Liver (tissue), 9 donors: ENCODE data around the gene MORN3. TPM values are rescaled to one million over a fixed set of nuclear protein-coding genes. Genes with fewer than 3 reads are reported as not detected.

ENCODE experiments used
- DNase-seq: peaks from one replicate; pipeline ENCODE4 v3.0.0-alpha.2; 2017; ENCODE audit warnings: low spot score
- H3K27ac ChIP-seq, 2 donors: one replicate each; pipeline ENCODE4 v1.7.0; 2013; ENCODE audit warnings: inconsistent platforms in 2 of 2, low read length in 2 of 2, control low read depth in 1 of 2, low read depth in 1 of 2, mild to moderate bottlenecking in 1 of 2
- H3K27me3 ChIP-seq, 4 donors: one replicate each; pipeline versions ENCODE4 v1.6.1 to v1.7.0; 2013; ENCODE audit warnings: low read length in 3 of 4, inconsistent platforms in 1 of 4, mild to moderate bottlenecking in 1 of 4, moderate library complexity in 1 of 4; ENCODE audit not compliant: control insufficient read depth in 4 of 4, insufficient read depth in 4 of 4
- H3K36me3 ChIP-seq, 4 donors: one replicate each; pipeline versions ENCODE4 v1.6.1 to v1.7.0; 2013; ENCODE audit warnings: low read length in 3 of 4, mild to moderate bottlenecking in 3 of 4, low read depth in 1 of 4, moderate library complexity in 1 of 4; ENCODE audit not compliant: control insufficient read depth in 4 of 4, insufficient read depth in 3 of 4
- H3K4me1 ChIP-seq, 4 donors: one replicate each; pipeline versions ENCODE4 v1.6.1 to v1.7.0; 2013; ENCODE audit warnings: low read length in 3 of 4, mild to moderate bottlenecking in 3 of 4, moderate library complexity in 1 of 4; ENCODE audit not compliant: control insufficient read depth in 4 of 4, insufficient read depth in 4 of 4
- H3K4me3 ChIP-seq, 3 donors: one replicate each; pipeline versions ENCODE4 v1.6.1 to v1.7.0; 2013; ENCODE audit warnings: low read length in 3 of 3, control low read depth in 1 of 3, low read depth in 1 of 3, mild to moderate bottlenecking in 1 of 3
- H3K9ac ChIP-seq, 2 donors: one replicate each; pipeline ENCODE4 v1.7.0; 2013; ENCODE audit warnings: low read length in 2 of 2, mild to moderate bottlenecking in 2 of 2, moderate library complexity in 2 of 2, control low read depth in 1 of 2, low read depth in 1 of 2
- H3K9me3 ChIP-seq, 4 donors: one replicate each; pipeline versions ENCODE4 v1.6.1 to v1.7.0; 2013; ENCODE audit warnings: low read length in 3 of 4; ENCODE audit not compliant: control insufficient read depth in 4 of 4
- EGR1 ChIP-seq, 2 donors: IDR thresholded peaks; 2 replicates each; pipeline ENCODE4 v1.6.1; 2016 to 2018; ENCODE audit warnings: antibody characterized with exemption in 2 of 2, low read depth in 2 of 2
- FOXA1 ChIP-seq: IDR thresholded peaks from 2 replicates; pipeline ENCODE4 v1.6.1; 2016; ENCODE audit warnings: antibody characterized with exemption
- FOXA2 ChIP-seq: IDR thresholded peaks from 2 replicates; pipeline ENCODE4 v1.6.1; 2016; ENCODE audit warnings: antibody characterized with exemption
- GABPA ChIP-seq, 2 donors: IDR thresholded peaks in 1 of 2; conservative IDR thresholded peaks in 1 of 2; 2 replicates each; pipeline ENCODE4 v1.6.1; 2016; ENCODE audit warnings: antibody characterized with exemption in 2 of 2, mild to moderate bottlenecking in 1 of 2, moderate library complexity in 1 of 2
- HNF4A ChIP-seq, 2 donors: conservative IDR thresholded peaks; 2 replicates each; pipeline ENCODE4 v1.6.1; 2016; ENCODE audit warnings: antibody characterized with exemption in 2 of 2, mild to moderate bottlenecking in 2 of 2
- HNF4G ChIP-seq: IDR thresholded peaks from 2 replicates; pipeline ENCODE4 v1.6.1; 2016; ENCODE audit warnings: antibody characterized with exemption
- JUND ChIP-seq, 2 donors: IDR thresholded peaks; 2 replicates each; pipeline ENCODE4 v1.6.1; 2016; ENCODE audit warnings: antibody characterized with exemption in 2 of 2
- NR2F2 ChIP-seq: IDR thresholded peaks from 2 replicates; pipeline ENCODE4 v1.6.1; 2016; ENCODE audit warnings: antibody characterized with exemption
- RAD21 ChIP-seq, 2 donors: IDR thresholded peaks; 2 replicates each; pipeline ENCODE4 v1.6.1; 2016; ENCODE audit warnings: antibody characterized with exemption in 2 of 2, mild to moderate bottlenecking in 2 of 2
- RXRA ChIP-seq, 2 donors: IDR thresholded peaks; 2 replicates each; pipeline ENCODE4 v1.6.1; 2017 to 2018; ENCODE audit warnings: antibody characterized with exemption in 2 of 2, mild to moderate bottlenecking in 1 of 2
- SP1 ChIP-seq: IDR thresholded peaks from 2 replicates; pipeline ENCODE4 v1.6.1; 2018; ENCODE audit warnings: antibody characterized with exemption, mild to moderate bottlenecking
- TAF1 ChIP-seq: conservative IDR thresholded peaks from 2 replicates; pipeline ENCODE4 v1.6.1; 2016; ENCODE audit warnings: antibody characterized with exemption, mild to moderate bottlenecking
- YY1 ChIP-seq: IDR thresholded peaks from 2 replicates; pipeline ENCODE4 v1.6.1; 2016; ENCODE audit warnings: antibody characterized with exemption, mild to moderate bottlenecking
- WGBS: extraction: QIAGEN DNeasy Blood & Tissue Kit; methylation state at CpG from one replicate; pipeline ENCODE4 v1.1.7; 2013; 5-methylcytosine and 5-hydroxymethylcytosine counted together
- polyA plus RNA-seq, 2 donors: library from polyadenylated mRNA; stranded (reverse) in 1 of 2; unstranded in 1 of 2; fragments of 200-250 nt in 1 of 2; fragments of >200 nt in 1 of 2; fragmentation: Nextera tagmentation in 1 of 2; extraction: Ambion mirVana in 1 of 2; gene quantifications; one replicate each; pipeline versions ENCODE4 v1.2.1 to v1.2.3, GENCODE V29; 2013 to 2015
- total RNA-seq, 2 donors: library from RNA; depleted of rRNA; stranded (reverse); fragments of >200 nt; gene quantifications; one replicate each; pipeline ENCODE4 v1.2.3, GENCODE V29; 2014
- TF ChIP-seq, protein P1 (sequence below): fragments of 150-350 bp; IDR thresholded peaks from 2 replicates; pipeline ENCODE4 v1.5.1; 2017; ENCODE audit warnings: improper control_type of control experiment, low read depth, low read length; ENCODE audit not compliant: missing input control
- TF ChIP-seq, protein P2 (sequence below): IDR thresholded peaks from 2 replicates; pipeline ENCODE4 v1.6.1; 2016; ENCODE audit warnings: antibody characterized with exemption
- TF ChIP-seq, protein P3 (sequence below): IDR thresholded peaks from 2 replicates; pipeline ENCODE4 v1.6.1; 2016; ENCODE audit warnings: antibody characterized with exemption
- TF ChIP-seq, protein P4 (sequence below): IDR thresholded peaks from 2 replicates; pipeline ENCODE4 v1.6.1; 2016; ENCODE audit warnings: antibody characterized with exemption, mild to moderate bottlenecking
- TF ChIP-seq, protein P5 (sequence below): IDR thresholded peaks from 2 replicates; pipeline ENCODE4 v1.6.1; 2016; ENCODE audit warnings: antibody characterized with exemption
- donor health status: healthy.
- donor health status: healthy.
- donor health status: healthy.
- donor health status: healthy.
- donor health status: healthy.

Gene MORN3
- total and polyA plus RNA-seq, 4 donors = 0.05 to 0.13 (median 0.07) TPM

DNA sequence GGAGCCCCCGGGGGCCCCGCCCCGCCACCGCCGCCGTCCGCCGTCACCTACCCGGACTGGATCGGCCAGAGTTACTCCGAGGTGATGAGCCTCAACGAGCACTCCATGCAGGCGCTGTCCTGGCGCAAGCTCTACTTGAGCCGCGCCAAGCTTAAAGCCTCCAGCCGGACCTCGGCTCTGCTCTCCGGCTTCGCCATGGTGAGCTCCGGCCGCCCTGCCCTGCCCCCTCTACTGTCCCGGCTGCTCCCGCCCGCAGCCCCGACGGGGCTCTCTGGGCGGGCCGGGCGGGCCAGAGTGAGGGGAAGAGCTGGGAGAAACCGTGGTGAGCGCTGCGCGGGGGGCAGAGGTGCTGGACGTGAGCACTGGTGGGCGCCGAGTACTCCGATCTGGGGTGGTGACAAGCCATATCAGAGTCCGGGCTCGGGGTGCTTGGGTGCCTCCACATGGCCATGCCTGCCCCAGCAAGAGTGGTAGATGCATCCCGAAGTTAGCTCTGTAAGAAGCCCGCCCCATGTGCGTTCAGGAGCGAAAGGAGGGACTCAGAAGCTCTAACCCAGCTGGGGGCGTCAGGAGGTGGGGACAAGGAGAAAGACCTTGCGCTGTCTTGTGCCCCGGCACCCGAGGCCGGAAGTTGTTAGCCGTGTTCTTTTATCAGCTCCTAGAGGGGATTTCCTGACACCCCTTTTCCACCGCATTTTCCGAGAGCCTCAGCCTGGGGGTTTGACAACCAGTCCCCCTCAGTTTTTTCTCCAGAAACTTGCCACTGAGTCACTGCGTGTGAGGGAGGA lies 42.4 kb downstream of the MORN3 start (continued):
- TF ChIP-seq, protein P1, sequence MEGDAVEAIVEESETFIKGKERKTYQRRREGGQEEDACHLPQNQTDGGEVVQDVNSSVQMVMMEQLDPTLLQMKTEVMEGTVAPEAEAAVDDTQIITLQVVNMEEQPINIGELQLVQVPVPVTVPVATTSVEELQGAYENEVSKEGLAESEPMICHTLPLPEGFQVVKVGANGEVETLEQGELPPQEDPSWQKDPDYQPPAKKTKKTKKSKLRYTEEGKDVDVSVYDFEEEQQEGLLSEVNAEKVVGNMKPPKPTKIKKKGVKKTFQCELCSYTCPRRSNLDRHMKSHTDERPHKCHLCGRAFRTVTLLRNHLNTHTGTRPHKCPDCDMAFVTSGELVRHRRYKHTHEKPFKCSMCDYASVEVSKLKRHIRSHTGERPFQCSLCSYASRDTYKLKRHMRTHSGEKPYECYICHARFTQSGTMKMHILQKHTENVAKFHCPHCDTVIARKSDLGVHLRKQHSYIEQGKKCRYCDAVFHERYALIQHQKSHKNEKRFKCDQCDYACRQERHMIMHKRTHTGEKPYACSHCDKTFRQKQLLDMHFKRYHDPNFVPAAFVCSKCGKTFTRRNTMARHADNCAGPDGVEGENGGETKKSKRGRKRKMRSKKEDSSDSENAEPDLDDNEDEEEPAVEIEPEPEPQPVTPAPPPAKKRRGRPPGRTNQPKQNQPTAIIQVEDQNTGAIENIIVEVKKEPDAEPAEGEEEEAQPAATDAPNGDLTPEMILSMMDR = no peak
- TF ChIP-seq HNF4G (no peak), JUND (IDR thresholded peaks at IDR 0.05) (no peak)

DNA sequence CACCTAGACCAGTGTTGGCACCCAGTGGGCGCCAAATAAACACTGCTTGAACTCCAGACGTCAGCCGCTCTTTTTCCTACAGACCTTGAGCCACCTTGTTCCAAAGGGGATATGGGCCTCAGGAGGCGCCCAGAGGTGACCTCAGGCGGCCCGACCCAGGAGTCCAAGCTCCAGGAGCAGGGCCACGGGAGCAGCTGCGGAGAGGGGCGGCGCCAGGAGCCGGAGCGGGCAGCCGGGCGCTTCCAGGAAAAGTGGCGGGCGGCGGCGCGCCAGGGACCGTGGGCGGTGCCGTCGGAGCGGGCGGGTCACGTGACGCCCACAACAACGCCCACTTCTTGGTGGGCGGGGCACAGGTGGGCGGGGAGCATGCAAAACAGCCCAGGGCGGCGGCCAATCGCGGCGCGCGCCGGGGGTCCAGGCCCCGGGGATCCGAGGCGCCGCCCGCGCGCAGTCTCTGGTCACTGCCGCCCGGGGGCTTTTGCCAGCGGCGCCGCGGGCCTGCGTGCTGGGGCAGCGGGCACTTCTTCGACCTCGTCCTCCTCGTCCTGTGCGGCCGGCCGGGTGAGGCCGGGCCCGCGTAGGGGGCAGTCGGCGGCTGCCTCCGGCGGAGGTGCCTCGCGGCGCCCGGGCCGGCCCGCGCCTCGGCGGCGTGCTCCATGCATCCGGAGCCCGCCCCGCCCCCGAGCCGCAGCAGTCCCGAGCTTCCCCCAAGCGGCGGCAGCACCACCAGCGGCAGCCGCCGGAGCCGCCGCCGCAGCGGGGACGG lies 43.2 kb downstream of the MORN3 start, which contains the start of gene ORAI1:
TSS of gene ORAI1 (plus strand) at position 444 of the 766 bp plus-strand sequence.
- TF ChIP-seq SP1 = peak; percentile 71
- TF ChIP-seq, protein P2, sequence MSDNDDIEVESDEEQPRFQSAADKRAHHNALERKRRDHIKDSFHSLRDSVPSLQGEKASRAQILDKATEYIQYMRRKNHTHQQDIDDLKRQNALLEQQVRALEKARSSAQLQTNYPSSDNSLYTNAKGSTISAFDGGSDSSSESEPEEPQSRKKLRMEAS = no peak
- peak; percentile 75 to 82 for TF ChIP-seq HNF4A (conservative IDR thresholded peaks at IDR 0.05)
- peak in 1 of 2 donors; percentile 17 for TF ChIP-seq RAD21 (IDR thresholded peaks at IDR 0.05)
- TF ChIP-seq HNF4G = no peak
- TF ChIP-seq TAF1 = no peak
- TF ChIP-seq FOXA1 = no peak
- TF ChIP-seq JUND (IDR thresholded peaks at IDR 0.05) = peak in 1 of 2 donors; percentile 17
- TF ChIP-seq RXRA (IDR thresholded peaks at IDR 0.05) = peak; percentile 70 to 85
- TF ChIP-seq, protein P3, sequence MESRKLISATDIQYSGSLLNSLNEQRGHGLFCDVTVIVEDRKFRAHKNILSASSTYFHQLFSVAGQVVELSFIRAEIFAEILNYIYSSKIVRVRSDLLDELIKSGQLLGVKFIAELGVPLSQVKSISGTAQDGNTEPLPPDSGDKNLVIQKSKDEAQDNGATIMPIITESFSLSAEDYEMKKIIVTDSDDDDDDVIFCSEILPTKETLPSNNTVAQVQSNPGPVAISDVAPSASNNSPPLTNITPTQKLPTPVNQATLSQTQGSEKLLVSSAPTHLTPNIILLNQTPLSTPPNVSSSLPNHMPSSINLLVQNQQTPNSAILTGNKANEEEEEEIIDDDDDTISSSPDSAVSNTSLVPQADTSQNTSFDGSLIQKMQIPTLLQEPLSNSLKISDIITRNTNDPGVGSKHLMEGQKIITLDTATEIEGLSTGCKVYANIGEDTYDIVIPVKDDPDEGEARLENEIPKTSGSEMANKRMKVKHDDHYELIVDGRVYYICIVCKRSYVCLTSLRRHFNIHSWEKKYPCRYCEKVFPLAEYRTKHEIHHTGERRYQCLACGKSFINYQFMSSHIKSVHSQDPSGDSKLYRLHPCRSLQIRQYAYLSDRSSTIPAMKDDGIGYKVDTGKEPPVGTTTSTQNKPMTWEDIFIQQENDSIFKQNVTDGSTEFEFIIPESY = no peak
- TF ChIP-seq FOXA2 = no peak
- TF ChIP-seq, protein P4, sequence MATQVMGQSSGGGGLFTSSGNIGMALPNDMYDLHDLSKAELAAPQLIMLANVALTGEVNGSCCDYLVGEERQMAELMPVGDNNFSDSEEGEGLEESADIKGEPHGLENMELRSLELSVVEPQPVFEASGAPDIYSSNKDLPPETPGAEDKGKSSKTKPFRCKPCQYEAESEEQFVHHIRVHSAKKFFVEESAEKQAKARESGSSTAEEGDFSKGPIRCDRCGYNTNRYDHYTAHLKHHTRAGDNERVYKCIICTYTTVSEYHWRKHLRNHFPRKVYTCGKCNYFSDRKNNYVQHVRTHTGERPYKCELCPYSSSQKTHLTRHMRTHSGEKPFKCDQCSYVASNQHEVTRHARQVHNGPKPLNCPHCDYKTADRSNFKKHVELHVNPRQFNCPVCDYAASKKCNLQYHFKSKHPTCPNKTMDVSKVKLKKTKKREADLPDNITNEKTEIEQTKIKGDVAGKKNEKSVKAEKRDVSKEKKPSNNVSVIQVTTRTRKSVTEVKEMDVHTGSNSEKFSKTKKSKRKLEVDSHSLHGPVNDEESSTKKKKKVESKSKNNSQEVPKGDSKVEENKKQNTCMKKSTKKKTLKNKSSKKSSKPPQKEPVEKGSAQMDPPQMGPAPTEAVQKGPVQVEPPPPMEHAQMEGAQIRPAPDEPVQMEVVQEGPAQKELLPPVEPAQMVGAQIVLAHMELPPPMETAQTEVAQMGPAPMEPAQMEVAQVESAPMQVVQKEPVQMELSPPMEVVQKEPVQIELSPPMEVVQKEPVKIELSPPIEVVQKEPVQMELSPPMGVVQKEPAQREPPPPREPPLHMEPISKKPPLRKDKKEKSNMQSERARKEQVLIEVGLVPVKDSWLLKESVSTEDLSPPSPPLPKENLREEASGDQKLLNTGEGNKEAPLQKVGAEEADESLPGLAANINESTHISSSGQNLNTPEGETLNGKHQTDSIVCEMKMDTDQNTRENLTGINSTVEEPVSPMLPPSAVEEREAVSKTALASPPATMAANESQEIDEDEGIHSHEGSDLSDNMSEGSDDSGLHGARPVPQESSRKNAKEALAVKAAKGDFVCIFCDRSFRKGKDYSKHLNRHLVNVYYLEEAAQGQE = peak; percentile 39
- TF ChIP-seq, protein P1 = peak; percentile 27
- peak; percentile 25 for TF ChIP-seq YY1
- TF ChIP-seq EGR1 (IDR thresholded peaks at IDR 0.05; ENCODE audit: low read depth in 2 of 2) = peak; percentile 74 to 84
- TF ChIP-seq NR2F2 = no peak
- no peak for TF ChIP-seq GABPA (IDR thresholded peaks at IDR 0.05 in 1 of 2, conservative IDR thresholded peaks at IDR 0.05 in 1 of 2)
- TF ChIP-seq, protein P5, sequence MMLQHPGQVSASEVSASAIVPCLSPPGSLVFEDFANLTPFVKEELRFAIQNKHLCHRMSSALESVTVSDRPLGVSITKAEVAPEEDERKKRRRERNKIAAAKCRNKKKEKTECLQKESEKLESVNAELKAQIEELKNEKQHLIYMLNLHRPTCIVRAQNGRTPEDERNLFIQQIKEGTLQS = no peak
- Histone ChIP-seq H3K27ac (peak within 1 kb of the TSS; percentile 90 to 94), H3K4me1 (peaks cover 0 to 28% (median 18%) of the 10 kb centered on the region in 4 donors), H3K36me3 (peaks cover 0 to 3% (median 0%) of the 10 kb centered on the region in 4 donors), H3K9ac (peak within 1 kb of the TSS; percentile 84 to 89), H3K9me3 (no peaks in the 10 kb centered on the region), H3K4me3 (peak within 1 kb of the TSS; percentile 76 to 81 (median 78)), H3K27me3 (no peaks in the 10 kb centered on the region)
- peak; percentile 99 for DNase-seq
- WGBS = under 1% methylated on average over 92 of the region's 92 CpGs
